ENCODE results near the gene IL24.

GRCh38 chr1:206847946-206848345 lies 49.3 kb upstream of the IL24 start:
- no peak for TF ChIP-seq CTCF (conservative IDR thresholded peaks at IDR 0.05)
- TF ChIP-seq EZH2 (IDR thresholded peaks at IDR 0.05; ENCODE audit: low read depth), result no peak

Data from PC-9 (cell line).